Muscle of leg (tissue), 11 donors: Measurements from ENCODE around the gene TLE2. TPM values are rescaled to one million over a fixed set of nuclear protein-coding genes. Genes with fewer than 3 reads are reported as not detected.

ENCODE experiments used
- DNase-seq: peaks from one replicate; pipeline ENCODE4 v3.0.0; 2013
- H3K27ac ChIP-seq: one replicate; pipeline ENCODE4 v1.5.1; 2013; ENCODE audit warnings: mild to moderate bottlenecking, low read length, control low read depth
- H3K27me3 ChIP-seq: one replicate; pipeline ENCODE4 v1.6.1; 2013; ENCODE audit warnings: low read length; ENCODE audit not compliant: control insufficient read depth, insufficient read depth
- H3K36me3 ChIP-seq: one replicate; pipeline ENCODE4 v1.6.1; 2013; ENCODE audit warnings: low read length; ENCODE audit not compliant: control insufficient read depth, insufficient read depth
- H3K4me1 ChIP-seq: one replicate; pipeline ENCODE4 v1.6.1; 2013; ENCODE audit warnings: low read length; ENCODE audit not compliant: control insufficient read depth, insufficient read depth
- H3K4me3 ChIP-seq: one replicate; pipeline ENCODE4 v1.5.1; 2013; ENCODE audit warnings: low read length, control low read depth
- H3K9me3 ChIP-seq: replicated peaks from 2 replicates; pipeline ENCODE4 v1.6.1; 2013; ENCODE audit warnings: low read depth, low read length; ENCODE audit not compliant: control insufficient read depth
- WGBS: methylation state at CpG from one replicate; pipeline ENCODE4 v1.1.5; 2013; ENCODE audit warnings: missing lambda C conversion rate; ENCODE audit not compliant: insufficient coverage; 5-methylcytosine and 5-hydroxymethylcytosine counted together
- polyA plus RNA-seq, 8 donors: library from polyadenylated mRNA; unstranded; fragments of 120-200 nt; gene quantifications; one replicate each; pipeline versions ENCODE4 v1.2.1 to v1.2.3, GENCODE V29; 2013; ENCODE audit warnings: inconsistent platforms in 1 of 8, low replicate concordance in 1 of 8; ENCODE audit not compliant: insufficient read length in 8 of 8, insufficient read depth in 1 of 8
- total RNA-seq: library from RNA; stranded (reverse); fragments of 120-200 nt; gene quantifications from one replicate; pipeline ENCODE4 v1.2.4, GENCODE V29; 2013

Gene TLE2
- total and polyA plus RNA-seq, 9 donors: 14.2 to 48.1 (median 33.0) TPM

DNA sequence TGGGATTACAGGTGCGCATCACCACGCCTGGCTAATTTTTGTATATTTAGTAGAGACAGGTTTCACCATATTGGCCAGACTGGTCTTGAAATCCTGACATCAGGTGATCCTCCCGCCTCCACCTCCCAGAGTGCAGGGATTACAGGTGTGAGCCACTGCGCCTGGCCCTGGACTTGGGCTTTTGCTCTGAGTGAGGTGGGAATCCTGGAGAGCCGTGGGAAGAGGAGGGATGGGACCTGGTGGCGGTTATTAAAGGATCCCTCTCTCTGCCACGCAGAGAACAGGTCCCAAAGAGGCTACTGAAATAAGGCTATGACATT, 34.9 kb upstream of the TLE2 start:
- H3K27me3 ChIP-seq: no peaks in the 10 kb centered on the region
- peaks cover 44% of the 10 kb centered on the region for H3K4me1 ChIP-seq
- WGBS: 87% methylated on average over 4 of the region's 7 CpGs

DNA sequence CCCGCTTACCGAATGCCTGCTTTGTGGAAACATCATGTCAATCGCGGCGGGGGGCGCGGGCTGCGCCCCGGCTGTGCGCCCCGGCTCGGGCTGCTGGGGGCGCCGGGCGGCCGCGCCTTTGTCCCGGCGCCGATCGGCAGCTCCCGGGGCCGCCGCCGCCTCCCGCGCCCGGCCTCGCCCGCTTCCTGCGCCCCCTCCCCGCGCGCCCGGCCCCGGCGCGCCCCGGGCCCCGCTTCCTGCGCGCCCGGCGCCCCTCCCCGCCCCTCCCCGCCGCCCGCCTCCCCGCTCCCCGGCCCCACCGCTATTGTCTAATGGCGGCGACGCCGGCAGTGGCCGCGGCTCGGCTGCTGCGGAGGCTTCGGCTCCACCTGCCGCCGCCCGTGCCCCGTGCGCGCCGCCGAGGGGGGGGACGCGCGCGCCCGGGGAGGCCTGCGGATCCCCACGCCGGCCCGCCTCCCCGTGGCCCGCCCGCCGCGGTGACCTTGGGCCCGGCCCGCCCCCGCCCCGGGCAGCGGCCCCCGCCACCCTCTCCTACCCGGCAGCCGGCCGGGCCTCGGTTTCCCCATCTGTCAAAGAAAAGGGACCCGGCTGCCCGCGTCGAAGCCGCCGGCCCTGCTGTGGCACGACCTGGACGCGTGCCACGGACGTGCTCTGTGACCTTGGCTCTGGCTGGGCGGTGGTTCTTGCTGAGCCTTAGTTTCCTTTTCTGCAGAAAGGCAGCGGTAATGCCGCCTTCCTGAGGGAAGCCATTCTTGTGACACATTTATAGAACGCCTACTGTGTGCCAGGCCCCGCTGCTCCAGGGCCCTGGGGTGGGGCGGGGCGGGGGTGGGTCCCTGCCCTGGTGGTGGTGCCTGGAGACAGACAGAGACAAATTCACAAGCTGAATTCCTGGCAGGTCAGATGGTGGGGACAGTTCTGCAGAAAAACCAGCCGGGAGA, 33.4 kb upstream of the TLE2 start, which contains the start of gene TLE5:
TLE5 (minus strand) TSS at position 331 of the 941 bp plus-strand sequence; CDS start at position 36, 295 bp downstream.
- H3K36me3 ChIP-seq: peaks cover 33% of the 10 kb centered on the region
- WGBS: 2% methylated on average over 85 of the region's 111 CpGs
- H3K27ac ChIP-seq: peak within 1 kb of the TSS; percentile 92
- no peaks in the 10 kb centered on the region for H3K9me3 ChIP-seq
- peaks cover 45% of the 10 kb centered on the region for H3K4me1 ChIP-seq
- peak; percentile 82 for DNase-seq
- peak within 1 kb of the TSS; percentile 86 for H3K4me3 ChIP-seq
- H3K27me3 ChIP-seq: no peaks in the 10 kb centered on the region

More for the DNA sequence above, 34.9 kb upstream of the TLE2 start:
- no peak overlapping the region for H3K27ac ChIP-seq
- H3K36me3 ChIP-seq: peaks cover 18% of the 10 kb centered on the region
- H3K9me3 ChIP-seq: no peaks in the 10 kb centered on the region
- DNase-seq: no peak
- H3K4me3 ChIP-seq: no peak overlapping the region

DNA sequence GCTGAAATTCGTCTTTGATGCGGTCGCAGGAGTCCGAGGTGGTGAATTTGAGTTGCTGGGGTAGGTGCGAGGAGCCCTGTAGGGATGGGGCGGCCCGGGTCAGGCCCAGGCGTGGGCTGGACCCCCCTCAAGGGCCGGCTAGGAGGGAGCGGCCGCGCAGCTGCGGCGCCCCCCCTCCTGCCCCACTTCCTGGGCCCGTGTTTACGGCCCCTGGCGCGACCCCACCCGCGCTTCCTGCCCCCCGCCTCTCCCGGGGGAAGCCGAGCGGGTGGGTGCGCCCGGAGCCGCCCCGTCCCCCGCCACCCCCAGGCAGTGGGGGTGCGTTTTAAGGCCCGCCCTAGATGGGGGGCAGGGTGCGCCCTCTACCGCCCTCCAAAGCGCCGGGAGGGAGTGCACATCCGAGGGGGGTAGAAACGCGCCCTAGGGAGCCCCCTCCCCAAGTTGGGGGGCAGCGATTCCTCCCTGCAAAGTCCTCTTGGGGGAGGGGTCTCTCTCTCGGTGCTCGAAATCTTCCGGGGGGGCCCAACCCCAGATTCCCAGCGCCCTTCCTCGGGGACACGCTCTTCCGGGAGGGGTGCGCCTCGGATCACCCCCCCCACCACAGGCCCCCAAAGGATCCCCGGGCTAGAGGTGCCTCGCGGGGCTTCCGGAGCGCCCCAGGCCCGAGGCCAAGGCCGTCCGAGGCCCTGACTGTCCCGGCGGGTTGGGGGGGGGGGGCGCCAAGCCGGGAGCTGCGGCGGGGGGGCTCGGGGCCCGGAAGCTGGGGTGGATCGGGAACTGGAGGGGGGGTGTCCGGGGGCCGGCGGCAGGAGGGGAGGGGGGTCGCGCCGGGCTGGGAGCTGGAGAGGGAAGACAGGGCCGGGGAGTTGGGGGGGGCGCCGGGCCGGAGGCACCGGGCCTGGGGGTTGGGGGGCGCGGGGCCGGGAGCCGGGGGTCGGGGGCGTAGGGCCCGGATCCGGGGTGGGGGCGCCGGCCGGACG, 32.4 kb upstream of the TLE2 start:
- Histone ChIP-seq H3K27me3 (no peaks in the 10 kb centered on the region), H3K27ac (peak overlapping the region; percentile 92), H3K36me3 (peaks cover 43% of the 10 kb centered on the region), H3K4me1 (peaks cover 54% of the 10 kb centered on the region), H3K4me3 (peak overlapping the region; percentile 86), H3K9me3 (no peaks in the 10 kb centered on the region)
- DNase-seq: peak; percentile 74
- under 1% methylated on average over 46 of the region's 88 CpGs for WGBS

DNA sequence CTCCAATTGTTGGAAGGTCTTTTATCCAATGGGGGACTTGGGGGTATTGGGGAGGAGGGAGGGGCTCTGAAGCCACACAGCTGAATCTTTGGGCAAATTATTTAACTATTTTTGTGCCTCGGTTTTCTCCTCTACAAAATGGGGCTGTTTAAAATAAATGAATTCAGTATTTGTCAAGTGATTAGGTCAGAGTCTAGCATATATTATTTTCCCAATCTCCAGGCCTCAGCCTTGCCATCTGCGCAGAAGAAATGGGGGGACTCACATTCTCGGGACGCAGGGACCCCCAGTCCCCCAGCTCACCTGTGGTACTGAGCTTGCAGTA, 31.7 kb upstream of the TLE2 start:
- Histone ChIP-seq H3K4me1 (peaks cover 56% of the 10 kb centered on the region), H3K27me3 (no peaks in the 10 kb centered on the region), H3K36me3 (peaks cover 48% of the 10 kb centered on the region), H3K9me3 (no peaks in the 10 kb centered on the region), H3K4me3 (peak overlapping the region; percentile 86), H3K27ac (peak overlapping the region; percentile 92)
- DNase-seq: no peak
- no CpG with 5 or more reads among the region's 4 CpGs for WGBS

DNA sequence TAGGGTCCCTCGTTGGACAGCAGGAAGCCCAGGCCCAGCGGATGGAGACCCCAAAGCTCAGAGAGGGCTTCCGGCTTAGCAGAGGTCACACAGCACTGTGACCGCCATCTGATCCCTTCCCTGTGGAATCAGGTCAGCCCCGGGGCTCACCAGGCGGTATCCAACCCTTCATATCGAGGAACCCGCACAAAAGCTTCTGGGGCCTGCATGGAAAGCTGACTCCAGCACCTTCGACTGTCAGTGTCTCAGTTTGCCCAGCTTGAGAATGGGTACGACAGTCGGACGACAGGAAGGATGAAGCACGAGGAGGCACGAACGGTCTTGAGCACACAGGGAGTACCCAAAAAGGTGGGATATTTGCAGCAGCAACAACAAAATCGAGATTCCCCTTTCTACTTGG, 30.6 kb upstream of the TLE2 start:
- Histone ChIP-seq H3K4me1 (peaks cover 63% of the 10 kb centered on the region), H3K27ac (no peak overlapping the region), H3K27me3 (no peaks in the 10 kb centered on the region), H3K9me3 (no peaks in the 10 kb centered on the region), H3K36me3 (peaks cover 59% of the 10 kb centered on the region), H3K4me3 (no peak overlapping the region)
- DNase-seq: no peak
- 86% methylated on average over 12 of the region's 16 CpGs for WGBS

DNA sequence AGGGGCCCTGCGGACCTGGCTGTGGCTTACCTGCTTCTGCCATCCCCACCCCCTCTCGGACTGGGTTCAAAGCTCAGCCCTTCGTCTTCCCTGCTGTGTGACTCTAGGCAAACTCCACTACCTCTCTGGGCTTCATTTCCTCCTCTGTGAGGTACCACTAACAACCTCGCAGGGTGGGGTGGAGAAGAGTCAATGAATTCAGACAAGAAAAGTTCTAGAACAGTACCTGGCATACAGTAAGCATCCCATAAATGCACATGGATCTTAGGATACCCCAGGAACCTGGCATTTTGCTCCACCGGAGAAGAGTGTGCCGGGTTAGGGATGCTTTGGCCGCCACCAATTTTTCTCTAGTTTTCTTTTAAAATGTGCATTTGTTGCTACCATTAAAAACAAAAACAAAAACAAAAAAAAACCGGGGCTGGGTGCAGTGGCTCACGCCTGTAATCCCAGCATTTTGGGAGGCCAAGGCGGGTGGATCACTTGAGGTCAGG, 29.8 kb upstream of the TLE2 start:
- no peaks in the 10 kb centered on the region for H3K9me3 ChIP-seq
- no peak for DNase-seq
- peaks cover 70% of the 10 kb centered on the region for H3K4me1 ChIP-seq
- H3K27me3 ChIP-seq: no peaks in the 10 kb centered on the region
- no peak overlapping the region for H3K27ac ChIP-seq
- peaks cover 66% of the 10 kb centered on the region for H3K36me3 ChIP-seq
- 83% methylated on average over 2 of the region's 10 CpGs for WGBS
- no peak overlapping the region for H3K4me3 ChIP-seq

DNA sequence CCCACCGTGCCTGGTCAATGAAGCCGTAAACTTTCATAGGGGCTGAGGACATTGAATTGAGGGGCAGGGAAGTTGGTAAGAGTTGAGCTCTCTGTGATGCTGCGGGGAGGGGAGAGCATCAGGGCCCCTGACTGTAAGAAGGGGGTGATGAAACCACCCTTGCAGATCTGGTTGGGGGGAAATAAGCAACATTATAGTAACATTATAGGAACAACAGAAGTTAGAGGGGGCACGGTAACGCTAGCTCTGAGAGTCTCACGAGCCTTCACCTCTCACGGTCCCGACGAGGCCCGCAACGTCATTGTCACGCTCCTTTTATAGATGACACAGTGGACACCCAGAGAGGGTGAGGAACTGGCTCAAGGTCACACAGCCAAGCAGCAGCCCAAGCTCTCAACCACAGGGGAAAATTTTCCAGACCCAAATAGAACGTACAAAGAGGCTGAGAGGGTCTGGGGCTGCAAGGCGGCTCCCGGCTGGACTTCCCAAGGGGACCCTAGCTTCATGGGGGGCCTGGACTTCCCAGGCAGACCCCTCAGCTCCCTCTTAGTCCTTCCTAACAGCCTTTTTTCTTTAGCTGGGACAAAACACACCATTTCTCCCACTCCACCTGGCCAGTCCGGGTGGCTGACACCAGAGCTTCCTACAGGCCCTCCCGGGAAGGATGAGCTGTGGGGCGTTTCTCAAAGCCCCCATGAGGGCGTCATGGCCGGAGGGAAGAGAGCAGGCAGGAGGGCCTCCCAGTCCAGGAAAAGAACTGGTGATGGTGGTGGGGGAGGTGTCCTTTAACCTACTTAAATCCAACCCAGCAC, 29.1 kb upstream of the TLE2 start:
- Histone ChIP-seq H3K36me3 (peaks cover 72% of the 10 kb centered on the region), H3K4me1 (peaks cover 68% of the 10 kb centered on the region)

DNA sequence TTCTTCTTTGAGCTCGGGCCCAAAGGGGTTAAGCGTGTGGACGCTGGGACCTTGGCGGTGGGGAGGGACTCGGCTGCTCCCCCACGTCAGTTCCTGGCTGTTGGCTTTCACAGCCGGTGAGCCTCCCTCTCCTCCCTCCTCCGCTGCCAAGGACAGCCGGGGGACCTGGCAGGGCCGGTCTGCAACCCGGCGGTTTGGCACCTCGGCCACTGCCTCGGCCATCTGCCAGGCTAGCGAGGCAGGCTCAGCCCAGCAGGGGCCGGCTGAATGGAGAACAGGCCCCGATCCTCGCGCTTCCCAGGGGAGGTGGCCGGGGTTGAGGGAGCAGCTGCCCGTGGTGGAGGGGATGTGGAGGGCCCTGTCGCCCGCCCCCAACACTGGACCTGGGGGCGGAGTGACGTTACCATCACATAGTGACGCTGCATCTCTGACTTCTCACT, 28.2 kb upstream of the TLE2 start:
- Histone ChIP-seq H3K27me3 (no peaks in the 10 kb centered on the region), H3K4me1 (peaks cover 61% of the 10 kb centered on the region), H3K27ac (peak overlapping the region; percentile 87), H3K9me3 (no peaks in the 10 kb centered on the region), H3K4me3 (no peak overlapping the region), H3K36me3 (peaks cover 78% of the 10 kb centered on the region)
- peak; percentile 93 for DNase-seq
- no CpG with 5 or more reads among the region's 26 CpGs for WGBS

More for the DNA sequence above, 29.1 kb upstream of the TLE2 start:
- H3K4me3 ChIP-seq: no peak overlapping the region
- 60% methylated on average over 13 of the region's 20 CpGs for WGBS
- no peaks in the 10 kb centered on the region for H3K27me3 ChIP-seq
- peak overlapping the region; percentile 87 for H3K27ac ChIP-seq
- DNase-seq: no peak
- no peaks in the 10 kb centered on the region for H3K9me3 ChIP-seq

DNA sequence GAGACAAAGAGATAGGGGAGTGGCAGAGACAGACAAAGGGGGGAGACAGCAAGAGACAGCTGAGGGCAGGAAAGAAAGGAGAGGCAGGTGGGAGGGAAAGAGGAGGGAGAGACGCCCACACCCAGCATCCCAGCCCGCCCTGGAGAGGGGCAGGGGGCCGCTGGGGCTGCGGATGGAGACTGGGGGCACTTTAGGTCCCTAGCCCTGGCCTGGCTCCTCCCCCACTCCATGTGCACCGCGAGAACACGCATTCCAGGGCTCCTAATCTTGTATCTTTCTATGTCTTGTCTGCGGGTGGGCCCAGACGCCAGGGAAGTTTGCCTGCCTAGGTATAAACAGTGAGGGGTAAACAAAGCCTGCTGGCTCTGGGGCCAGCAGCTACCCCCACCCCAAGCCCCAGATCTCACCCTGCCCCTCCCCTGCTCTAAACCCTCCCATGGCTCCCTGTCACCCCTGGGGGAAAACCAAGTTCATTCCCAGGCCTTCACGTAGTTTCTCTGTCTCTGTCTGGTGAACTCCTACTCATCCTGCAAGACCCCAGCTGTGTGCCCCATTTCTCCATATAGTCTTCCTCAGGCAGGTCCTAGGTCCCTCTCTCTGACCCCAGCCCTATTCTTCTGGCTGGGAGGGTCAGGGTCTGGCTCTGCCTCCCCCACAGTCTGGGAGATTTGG, 27.5 kb upstream of the TLE2 start:
- Histone ChIP-seq H3K27ac (peak overlapping the region; percentile 87), H3K9me3 (no peaks in the 10 kb centered on the region), H3K27me3 (no peaks in the 10 kb centered on the region), H3K36me3 (peaks cover 78% of the 10 kb centered on the region), H3K4me3 (no peak overlapping the region), H3K4me1 (peaks cover 61% of the 10 kb centered on the region)
- DNase-seq: no peak
- WGBS: 80% methylated on average over 1 of the region's 10 CpGs
